Naive thymus-derived CD8-positive, alpha-beta T cell (primary cell): ENCODE data around the gene UGT1A8. TPM values are rescaled to one million over a fixed set of nuclear protein-coding genes. Genes with fewer than 3 reads are reported as not detected.

ENCODE experiments used
- ATAC-seq, 2 donors: fragments of 150-1000 bp; cut with Tn5 transposase in 1 of 2; sonication (Bioruptor Pico), chemical (Tn5 transposase) in 1 of 2; 1 replicate in 1 of 2; 2 replicates in 1 of 2; pipeline ENCODE4 v1.10.0; 2021; ENCODE audit warnings: mild to moderate bottlenecking in 2 of 2, moderate library complexity in 2 of 2
- POLR2A ChIA-PET: fragments of 350-600 bp; sonication (Branson Sonifier 250); formaldehyde crosslinking; loops from one replicate; lab custom pipeline; 2021; ENCODE audit warnings: antibody characterized with exemption; lab: Charles Lee
- DNase-seq, 10 donors: peaks; one replicate each; pipeline versions ENCODE4 v3.0.0 to v3.0.0-alpha.2; 2020 to 2022
- H3K27ac Mint-ChIP-seq, 10 donors: one replicate each; pipeline ENCODE4 v1.8.0; 2020 to 2022; ENCODE audit warnings: mild to moderate bottlenecking in 10 of 10, mixed read lengths in 10 of 10, moderate library complexity in 4 of 10, inconsistent platforms in 1 of 10
- H3K27me3 Mint-ChIP-seq, 5 donors: one replicate each; pipeline ENCODE4 v1.8.0; 2021 to 2022; ENCODE audit warnings: mixed read lengths in 5 of 5
- H3K36me3 Mint-ChIP-seq, 3 donors: one replicate each; pipeline ENCODE4 v1.8.0; 2020 to 2022; ENCODE audit warnings: mixed read lengths in 3 of 3, mild to moderate bottlenecking in 2 of 3, inconsistent platforms in 1 of 3
- H3K4me1 Mint-ChIP-seq, 4 donors: one replicate each; pipeline ENCODE4 v1.8.0; 2021 to 2022; ENCODE audit warnings: mixed read lengths in 4 of 4
- H3K4me3 Mint-ChIP-seq, 10 donors: one replicate each; pipeline ENCODE4 v1.8.0; 2020 to 2022; ENCODE audit warnings: mild to moderate bottlenecking in 10 of 10, mixed read lengths in 10 of 10, moderate library complexity in 6 of 10, inconsistent platforms in 1 of 10
- H3K9me3 Mint-ChIP-seq, 9 donors: one replicate each; pipeline ENCODE4 v1.8.0; 2020 to 2022; ENCODE audit warnings: mixed read lengths in 9 of 9, mild to moderate bottlenecking in 3 of 9, inconsistent platforms in 1 of 9, moderate library complexity in 1 of 9
- polyA plus RNA-seq, 3 donors: library from polyadenylated mRNA; unstranded; fragments of 300-500 nt; fragmentation: Illumina TruSeq; gene quantifications; one replicate each; pipeline ENCODE4 v1.2.3, GENCODE V29; 2021
- total RNA-seq, 8 experiments: library from RNA in 2 of 8; stranded (reverse) in 2 of 8; gene quantifications; one replicate each; pipeline ENCODE4 v1.2.3 and lab custom pipeline; 2021 to 2026

UGT1A8 gene
- total and polyA plus RNA-seq, 5 experiments from 2014 or later, result not detected

GRCh38 chr2:233816334-233816733 is 198.9 kb downstream of the UGT1A8 start:
- no peak for DNase-seq
- ATAC-seq, result no peak
- H3K4me1 Mint-ChIP-seq, result peaks cover 0 to 7% (median 5%) of the 10 kb centered on the region in 4 donors
- H3K9me3 Mint-ChIP-seq, result no peaks in the 10 kb centered on the region
- H3K27ac Mint-ChIP-seq, result no peak overlapping the region
- H3K36me3 Mint-ChIP-seq, result no peaks in the 10 kb centered on the region
- peaks cover 0 to 18% (median 11%) of the 10 kb centered on the region in 5 donors for H3K27me3 Mint-ChIP-seq
- POLR2A ChIA-PET, result no interaction called here
- H3K4me3 Mint-ChIP-seq, result no peak overlapping the region

GRCh38 chr2:233816771-233817170 is 199.3 kb downstream of the UGT1A8 start:
- H3K4me3 Mint-ChIP-seq, result no peak overlapping the region
- no peak overlapping the region for H3K27ac Mint-ChIP-seq
- H3K36me3 Mint-ChIP-seq, result no peaks in the 10 kb centered on the region
- no peak for DNase-seq
- no peaks in the 10 kb centered on the region for H3K9me3 Mint-ChIP-seq
- no peak for ATAC-seq
- H3K4me1 Mint-ChIP-seq, result peaks cover 0 to 7% (median 5%) of the 10 kb centered on the region in 4 donors
- POLR2A ChIA-PET, result no interaction called here
- H3K27me3 Mint-ChIP-seq, result peaks cover 0 to 18% (median 11%) of the 10 kb centered on the region in 5 donors

GRCh38 chr2:233817361-233817911 is 200.0 kb downstream of the UGT1A8 start:
- POLR2A ChIA-PET, result no interaction called here
- Mint-ChIP-seq H3K9me3 (no peaks in the 10 kb centered on the region), H3K36me3 (no peaks in the 10 kb centered on the region), H3K4me3 (no peak overlapping the region), H3K27me3 (peaks cover 0 to 18% (median 11%) of the 10 kb centered on the region in 5 donors), H3K4me1 (peaks cover 0 to 7% (median 5%) of the 10 kb centered on the region in 4 donors), H3K27ac (no peak overlapping the region)
- no peak for DNase-seq
- no peak for ATAC-seq

- ATAC-seq (no peak), DNase-seq (no peak)
- Mint-ChIP-seq H3K27ac (no peak overlapping the region), H3K4me3 (no peak overlapping the region), H3K36me3 (no peaks in the 10 kb centered on the region), H3K27me3 (peaks cover 0 to 18% (median 11%) of the 10 kb centered on the region in 5 donors), H3K9me3 (no peaks in the 10 kb centered on the region), H3K4me1 (peaks cover 0 to 7% (median 5%) of the 10 kb centered on the region in 4 donors)
- POLR2A ChIA-PET, result no interaction called here
Observed at GRCh38 chr2:233817995-233818638, 200.7 kb downstream of the UGT1A8 start.

GRCh38 chr2:233818639-233819621 is 201.5 kb downstream of the UGT1A8 start:
- peaks cover 0 to 7% (median 5%) of the 10 kb centered on the region in 4 donors for H3K4me1 Mint-ChIP-seq
- H3K9me3 Mint-ChIP-seq, result no peaks in the 10 kb centered on the region
- no peak for ATAC-seq
- POLR2A ChIA-PET, result no interaction called here
- H3K4me3 Mint-ChIP-seq, result no peak overlapping the region
- H3K36me3 Mint-ChIP-seq, result no peaks in the 10 kb centered on the region
- H3K27me3 Mint-ChIP-seq, result peaks cover 0 to 18% (median 11%) of the 10 kb centered on the region in 5 donors
- peak overlapping the region in 1 of 10 donors; percentile 18 for H3K27ac Mint-ChIP-seq
- no peak for DNase-seq

- POLR2A ChIA-PET, result no interaction called here
- H3K4me3 Mint-ChIP-seq, result no peak overlapping the region
- peak overlapping the region in 2 of 10 donors; percentile 27 to 79 for H3K27ac Mint-ChIP-seq
- no peaks in the 10 kb centered on the region for H3K9me3 Mint-ChIP-seq
- H3K36me3 Mint-ChIP-seq, result no peaks in the 10 kb centered on the region
- no peak for ATAC-seq
- DNase-seq, result peak in 2 of 10 donors; percentile 4 to 28
- peaks cover 0 to 7% (median 5%) of the 10 kb centered on the region in 4 donors for H3K4me1 Mint-ChIP-seq
- peaks cover 4 to 18% (median 11%) of the 10 kb centered on the region in 5 donors for H3K27me3 Mint-ChIP-seq
Observed at GRCh38 chr2:233819884-233820773, 202.7 kb downstream of the UGT1A8 start.

GRCh38 chr2:233820774-233821105 is 203.3 kb downstream of the UGT1A8 start:
- peaks cover 5 to 18% (median 9%) of the 10 kb centered on the region in 5 donors for H3K27me3 Mint-ChIP-seq
- POLR2A ChIA-PET, result no interaction called here
- no peaks in the 10 kb centered on the region for H3K36me3 Mint-ChIP-seq

GRCh38 chr2:233821196-233821595 is 203.8 kb downstream of the UGT1A8 start:
- DNase-seq, result no peak
- peaks cover 0 to 7% (median 5%) of the 10 kb centered on the region in 4 donors for H3K4me1 Mint-ChIP-seq
- no peaks in the 10 kb centered on the region for H3K36me3 Mint-ChIP-seq
- POLR2A ChIA-PET, result no interaction called here
- H3K27ac Mint-ChIP-seq, result peak overlapping the region in 1 of 10 donors; percentile 62
- peaks cover 5 to 18% (median 6%) of the 10 kb centered on the region in 5 donors for H3K27me3 Mint-ChIP-seq
- no peak overlapping the region for H3K4me3 Mint-ChIP-seq
- H3K9me3 Mint-ChIP-seq, result peaks cover 0 to 2% (median 0%) of the 10 kb centered on the region in 9 donors
- ATAC-seq, result no peak

More at GRCh38 chr2:233820774-233821105, 203.3 kb downstream of the UGT1A8 start:
- DNase-seq (no peak), ATAC-seq (no peak)
- Mint-ChIP-seq H3K9me3 (no peaks in the 10 kb centered on the region), H3K27ac (no peak overlapping the region), H3K4me1 (peaks cover 0 to 7% (median 5%) of the 10 kb centered on the region in 4 donors), H3K4me3 (no peak overlapping the region)

- POLR2A ChIA-PET, result no interaction called here
- Mint-ChIP-seq H3K4me3 (no peak overlapping the region), H3K4me1 (peaks cover 0 to 7% (median 5%) of the 10 kb centered on the region in 4 donors), H3K36me3 (no peaks in the 10 kb centered on the region), H3K27me3 (peaks cover 4 to 18% (median 6%) of the 10 kb centered on the region in 5 donors), H3K9me3 (peaks cover 0 to 3% (median 0%) of the 10 kb centered on the region in 9 donors), H3K27ac (peak overlapping the region in 1 of 10 donors; percentile 62)
- ATAC-seq, result no peak
- no peak for DNase-seq
Observed at GRCh38 chr2:233821709-233822100, 204.3 kb downstream of the UGT1A8 start.

- peaks cover 2 to 12% (median 6%) of the 10 kb centered on the region in 5 donors for H3K27me3 Mint-ChIP-seq
- ATAC-seq (no peak), DNase-seq (no peak)
- POLR2A ChIA-PET, result no interaction called here
- no peak overlapping the region for H3K27ac Mint-ChIP-seq
- H3K36me3 Mint-ChIP-seq, result no peaks in the 10 kb centered on the region
- no peak overlapping the region for H3K4me3 Mint-ChIP-seq
- H3K9me3 Mint-ChIP-seq, result peaks cover 0 to 3% (median 0%) of the 10 kb centered on the region in 9 donors
- H3K4me1 Mint-ChIP-seq, result peaks cover 0 to 4% (median 2%) of the 10 kb centered on the region in 4 donors
Observed at GRCh38 chr2:233822101-233822771, 204.8 kb downstream of the UGT1A8 start.
